SU-DHL-6 (cell line): Measurements from ENCODE around the gene IL10RB.

Experiments
- EZH2phosphoT487 ChIP-seq: fragments of 200-600 bp; sonication (generic), shearing (Covaris generic); conservative IDR thresholded peaks from 2 replicates; pipeline ENCODE4 v1.6.1; 2018; ENCODE audit warnings: mild to moderate bottlenecking, antibody characterized with exemption, low read length, moderate library complexity, mixed read lengths
- TF ChIP-seq, protein P1 (sequence below): fragments of 200-600 bp; sonication (generic); IDR thresholded peaks from one replicate; pipeline ENCODE4 v1.5.1; 2017; ENCODE audit warnings: antibody characterized with exemption, mild to moderate bottlenecking, low read length, moderate library complexity; ENCODE audit not compliant: insufficient read depth, poor library complexity, severe bottlenecking

DNA sequence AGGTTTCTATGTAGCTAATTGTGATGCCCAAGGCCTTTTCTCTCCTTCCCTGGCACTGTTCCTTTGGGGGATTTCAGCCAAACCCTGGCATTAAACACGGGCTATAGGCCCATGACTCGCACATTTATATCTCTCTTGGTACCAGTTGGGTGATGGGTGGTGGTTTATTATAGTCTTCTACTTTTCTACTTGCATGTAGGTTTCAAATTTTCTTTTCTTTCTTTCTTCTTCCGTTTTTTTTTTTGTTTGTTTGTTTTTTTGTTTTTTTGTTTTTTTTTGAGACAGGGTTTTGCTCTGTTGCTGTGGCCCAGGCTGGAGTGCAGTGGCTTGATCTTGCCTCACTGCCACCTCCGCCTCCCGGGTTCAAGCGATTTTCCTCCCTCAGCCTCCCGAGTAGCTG lies 1.1 kb downstream of the IL10RB start:
- TF ChIP-seq, protein P1, sequence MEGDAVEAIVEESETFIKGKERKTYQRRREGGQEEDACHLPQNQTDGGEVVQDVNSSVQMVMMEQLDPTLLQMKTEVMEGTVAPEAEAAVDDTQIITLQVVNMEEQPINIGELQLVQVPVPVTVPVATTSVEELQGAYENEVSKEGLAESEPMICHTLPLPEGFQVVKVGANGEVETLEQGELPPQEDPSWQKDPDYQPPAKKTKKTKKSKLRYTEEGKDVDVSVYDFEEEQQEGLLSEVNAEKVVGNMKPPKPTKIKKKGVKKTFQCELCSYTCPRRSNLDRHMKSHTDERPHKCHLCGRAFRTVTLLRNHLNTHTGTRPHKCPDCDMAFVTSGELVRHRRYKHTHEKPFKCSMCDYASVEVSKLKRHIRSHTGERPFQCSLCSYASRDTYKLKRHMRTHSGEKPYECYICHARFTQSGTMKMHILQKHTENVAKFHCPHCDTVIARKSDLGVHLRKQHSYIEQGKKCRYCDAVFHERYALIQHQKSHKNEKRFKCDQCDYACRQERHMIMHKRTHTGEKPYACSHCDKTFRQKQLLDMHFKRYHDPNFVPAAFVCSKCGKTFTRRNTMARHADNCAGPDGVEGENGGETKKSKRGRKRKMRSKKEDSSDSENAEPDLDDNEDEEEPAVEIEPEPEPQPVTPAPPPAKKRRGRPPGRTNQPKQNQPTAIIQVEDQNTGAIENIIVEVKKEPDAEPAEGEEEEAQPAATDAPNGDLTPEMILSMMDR = no peak
- TF ChIP-seq EZH2phosphoT487 = no peak
